SIG-M5 (cell line): ENCODE data around the gene NKAIN4.

Source experiments
- DNase-seq: peaks from one replicate; lab custom pipeline; 2025; lab: John Stamatoyannopoulos, UW

The NKAIN4 gene

GRCh38 chr20:63288581-63289251 lies 34.5 kb upstream of the NKAIN4 start:
- no peak for DNase-seq

DNA sequence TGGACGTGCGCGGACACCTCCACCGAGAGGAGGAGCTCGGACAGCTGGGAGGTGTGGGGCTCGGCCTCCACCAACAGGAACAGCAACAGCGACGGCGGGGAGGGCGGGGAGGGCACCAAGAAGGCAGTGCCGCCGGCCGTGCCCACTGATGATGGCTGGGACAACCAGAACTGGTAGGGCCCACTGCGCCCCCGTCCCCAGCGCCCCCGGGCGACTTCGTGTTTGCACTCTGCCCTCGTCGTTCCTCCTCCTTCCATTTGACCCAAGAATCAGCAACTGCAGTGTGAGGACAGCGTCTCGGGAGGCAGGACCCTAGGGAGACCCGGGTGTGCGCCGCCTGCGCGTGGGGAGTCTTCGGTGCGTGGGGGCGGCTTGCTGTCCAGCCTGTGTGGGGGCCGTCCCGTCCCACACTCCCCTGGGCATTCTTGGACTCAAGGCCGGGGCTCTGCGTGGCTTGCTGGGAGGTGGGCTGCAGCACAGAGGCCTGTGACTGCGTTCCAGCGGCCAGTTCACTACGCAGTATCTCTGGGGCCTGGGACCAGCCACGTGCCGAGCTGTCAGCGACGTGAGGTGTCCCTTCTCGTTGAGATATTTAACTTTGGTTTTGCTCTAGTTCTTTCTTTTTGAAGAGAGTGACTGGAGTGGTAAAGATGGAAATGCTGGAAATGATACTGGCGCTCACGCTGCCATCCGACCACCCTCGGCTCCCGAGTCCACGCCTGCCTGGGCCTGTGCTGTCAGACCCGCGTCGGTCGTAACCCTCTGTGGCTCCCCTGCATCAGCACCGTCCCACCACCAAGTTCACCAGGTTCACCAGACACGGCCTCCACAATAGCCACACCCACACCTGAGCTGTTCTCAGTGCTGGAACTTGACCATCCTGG lies 33.7 kb upstream of the NKAIN4 start:
- no peak for DNase-seq

GRCh38 chr20:63286781-63287696 lies 32.8 kb upstream of the NKAIN4 start:
- no peak for DNase-seq

- DNase-seq, result no peak
These were observed 31.7 kb upstream of the NKAIN4 start for GRCh38 chr20:63285636-63286615.

- no peak for DNase-seq
These were observed 30.8 kb upstream of the NKAIN4 start for GRCh38 chr20:63284981-63285524.

DNA sequence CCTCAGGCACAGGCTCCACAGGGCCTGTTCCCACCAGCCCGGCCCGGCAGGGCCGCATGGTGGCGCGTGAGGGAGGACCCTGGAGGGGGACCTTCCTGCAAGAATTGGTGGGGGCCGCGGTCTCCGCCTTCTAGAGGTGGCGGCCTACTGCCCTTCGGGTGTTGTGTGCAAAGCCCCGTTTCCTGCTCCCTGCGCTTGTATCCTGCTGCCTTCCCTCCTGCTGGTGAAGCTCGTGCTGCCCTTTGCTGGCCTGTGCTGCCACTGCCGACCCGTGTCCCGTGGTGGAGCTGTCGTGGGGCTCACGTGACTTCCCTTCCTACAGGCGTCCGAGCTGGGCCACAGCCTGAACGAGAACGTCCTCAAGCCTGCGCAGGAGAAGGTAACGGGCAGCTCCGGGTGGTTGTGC lies 30.3 kb upstream of the NKAIN4 start:
- no peak for DNase-seq

GRCh38 chr20:63284083-63284440 lies 29.8 kb upstream of the NKAIN4 start:
- no peak for DNase-seq

DNA sequence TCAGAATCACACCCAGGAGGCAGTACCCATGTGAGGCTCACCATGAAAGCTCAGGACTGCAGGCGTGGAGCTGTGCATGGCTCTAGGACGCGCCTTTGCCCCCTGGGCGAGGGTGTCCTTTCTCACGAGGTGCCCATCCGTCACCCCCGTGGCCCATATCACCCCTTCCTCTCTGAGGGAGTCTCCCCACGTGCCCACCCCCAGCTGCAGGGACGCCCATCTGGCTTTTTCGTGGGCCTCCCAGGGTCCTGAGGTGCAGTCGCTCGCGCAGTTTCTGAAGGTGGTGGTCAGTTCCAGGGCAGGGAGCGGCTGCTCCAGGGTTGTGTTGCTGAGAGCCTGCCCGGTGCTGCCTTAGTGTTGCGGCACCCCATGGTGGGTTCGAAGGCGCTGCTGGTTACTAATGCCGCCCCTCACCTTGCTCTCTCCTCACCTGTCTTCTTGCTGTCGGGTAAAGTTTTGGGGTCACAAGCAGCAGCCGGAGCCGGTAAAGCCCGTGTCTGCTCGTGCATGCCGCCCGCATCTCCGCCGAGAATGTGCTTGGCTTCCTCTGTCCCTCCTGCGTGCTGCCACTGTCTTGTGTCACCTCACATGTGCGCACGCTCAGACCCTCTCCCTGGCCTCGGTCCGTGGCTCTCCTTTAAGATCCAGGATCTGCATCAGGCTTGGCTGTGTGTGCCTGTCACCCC lies 29.3 kb upstream of the NKAIN4 start:
- DNase-seq, result no peak

DNA sequence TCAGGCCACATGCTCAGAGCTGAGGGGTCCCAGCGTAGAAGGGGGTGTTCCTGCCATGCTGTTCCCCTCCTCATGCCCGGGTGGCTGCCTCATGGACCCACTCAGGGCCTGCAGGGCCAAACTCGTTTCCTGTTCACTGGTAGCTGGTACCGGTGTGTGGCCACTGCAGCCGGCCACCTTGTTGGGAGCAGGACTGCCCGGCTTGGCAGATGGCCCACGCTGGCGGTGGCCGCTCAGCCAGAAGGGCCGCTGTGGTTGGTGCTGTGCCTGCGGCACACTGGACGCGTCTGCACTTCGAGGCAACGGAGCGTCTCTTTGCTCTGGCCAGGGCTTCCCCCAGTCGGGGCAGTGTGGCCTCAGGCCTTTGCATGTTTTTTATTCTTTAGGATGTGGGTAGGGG lies 28.7 kb upstream of the NKAIN4 start:
- DNase-seq, result no peak

DNA sequence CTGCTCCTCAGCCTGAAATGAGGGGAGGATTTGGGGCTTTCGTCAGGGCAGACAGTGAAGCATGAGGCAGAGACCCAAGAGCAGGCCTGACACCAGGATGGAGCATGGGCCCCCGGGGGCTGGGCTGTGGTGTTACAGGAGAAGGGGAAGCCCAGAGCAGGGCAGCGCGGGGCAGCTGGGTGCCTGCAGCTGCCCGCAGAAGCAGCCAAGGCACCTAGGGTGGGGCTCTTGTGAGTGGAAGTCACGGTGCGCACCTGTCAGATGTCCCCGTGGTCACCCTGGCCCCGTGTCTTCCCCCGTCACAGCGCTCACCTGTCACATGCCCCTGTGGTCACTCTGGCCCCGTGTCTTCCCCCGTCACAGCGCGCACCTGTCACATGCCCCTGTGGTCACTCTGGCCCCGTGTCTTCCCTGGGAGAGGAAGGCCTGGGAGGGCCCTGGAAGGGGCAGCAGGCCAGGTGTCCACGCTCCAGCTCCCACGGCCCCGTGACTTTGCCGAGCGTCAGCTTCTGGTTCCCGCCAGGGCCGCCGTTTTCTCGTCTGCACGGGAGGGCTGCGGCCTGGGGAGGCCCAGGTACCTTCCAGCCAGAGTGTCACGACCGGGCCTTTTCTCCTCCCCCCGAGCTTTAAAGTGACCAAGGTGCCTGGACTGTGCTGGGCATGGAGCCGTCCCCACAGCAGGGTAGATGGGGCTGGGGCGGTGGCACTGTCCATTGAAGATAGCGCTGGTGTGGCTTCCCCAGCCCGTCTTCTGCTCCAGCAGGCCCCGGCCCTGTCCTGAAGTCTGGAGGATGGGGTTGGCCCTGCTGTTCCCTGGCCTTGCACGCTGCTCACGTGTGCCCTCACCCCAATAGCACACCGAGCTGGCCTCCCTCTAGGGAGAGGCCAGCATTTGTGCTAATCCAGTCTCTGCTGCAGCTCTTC lies 27.7 kb upstream of the NKAIN4 start:
- no peak for DNase-seq

- DNase-seq, result no peak
These were observed 26.8 kb upstream of the NKAIN4 start for GRCh38 chr20:63280929-63281545.

DNA sequence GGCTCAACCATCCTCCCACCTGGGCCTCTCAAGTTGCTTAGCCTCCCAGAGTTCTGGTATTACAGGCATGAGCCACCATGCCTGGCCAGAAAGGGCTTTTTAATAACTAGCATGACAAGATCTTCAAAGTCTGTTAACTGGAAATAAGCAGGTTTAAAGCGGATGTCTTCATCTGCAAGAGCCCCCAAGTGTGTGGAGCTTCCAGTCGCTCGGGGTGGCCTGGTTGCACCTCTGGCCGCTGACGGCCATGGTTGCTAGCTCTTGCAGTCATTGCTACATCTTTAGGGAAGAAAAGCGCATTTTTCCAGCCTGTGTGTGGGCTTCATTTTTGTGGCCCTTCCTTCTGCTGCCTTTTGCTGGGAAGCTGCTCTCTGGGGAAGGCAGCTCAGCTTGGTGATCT lies 26.1 kb upstream of the NKAIN4 start:
- DNase-seq, result no peak

- DNase-seq, result no peak
These were observed 25.7 kb upstream of the NKAIN4 start for GRCh38 chr20:63279931-63280330.

- DNase-seq, result no peak
These were observed 24.4 kb upstream of the NKAIN4 start for GRCh38 chr20:63278661-63279060.

GRCh38 chr20:63277466-63278272 lies 23.4 kb upstream of the NKAIN4 start:
- no peak for DNase-seq

GRCh38 chr20:63276956-63277355 lies 22.7 kb upstream of the NKAIN4 start:
- DNase-seq, result no peak

- DNase-seq, result no peak
These were observed 21.6 kb upstream of the NKAIN4 start for GRCh38 chr20:63275825-63276224.
